MCF 10A (cell line): ENCODE results near the gene ZNF410. TPM values are rescaled to one million over a fixed set of nuclear protein-coding genes. Genes with fewer than 3 reads are reported as not detected.

Source experiments
- BruUV-seq: library from RNA; stranded (reverse); fragments of 400-500 nt; replicated peaks from 2 replicates; lab custom pipeline; 2021; lab: Mats Ljungman, UMichigan
- CTCF ChIA-PET: fragments of 300-600 bp; sonication (Branson Sonifier 250); formaldehyde crosslinking; extraction: SDS; loops from one replicate; lab custom pipeline; 2021; ENCODE audit warnings: antibody characterized with exemption, inconsistent platforms; lab: Yijun Ruan, JAX
- POLR2A ChIA-PET: fragments of 300-600, 350-650 bp; sonication (Branson Sonifier 250); formaldehyde crosslinking; extraction: SDS; loops from one replicate; lab custom pipeline; 2020; ENCODE audit warnings: antibody characterized with exemption, inconsistent platforms; lab: Yijun Ruan, JAX
- DNase-seq: peaks from one replicate; pipeline ENCODE4 v3.0.0-alpha.2; 2018; ENCODE audit not compliant: unreplicated experiment
- H3K27ac Mint-ChIP-seq: one replicate; pipeline ENCODE4 v1.8.0; 2022; ENCODE audit warnings: mild to moderate bottlenecking, low read depth, mixed read lengths; ENCODE audit not compliant: unreplicated experiment
- H3K27me3 Mint-ChIP-seq: one replicate; pipeline ENCODE4 v1.8.0; 2022; ENCODE audit warnings: mixed read lengths; ENCODE audit not compliant: insufficient read depth, unreplicated experiment
- H3K36me3 Mint-ChIP-seq: one replicate; pipeline ENCODE4 v1.8.0; 2022; ENCODE audit warnings: mild to moderate bottlenecking, moderate library complexity, mixed read lengths; ENCODE audit not compliant: insufficient read depth, unreplicated experiment
- H3K4me1 Mint-ChIP-seq: one replicate; pipeline ENCODE4 v1.8.0; 2022; ENCODE audit warnings: mixed read lengths; ENCODE audit not compliant: insufficient read depth, unreplicated experiment
- H3K4me3 Mint-ChIP-seq: one replicate; pipeline ENCODE4 v1.8.0; 2022; ENCODE audit warnings: mild to moderate bottlenecking, moderate library complexity, mixed read lengths; ENCODE audit not compliant: unreplicated experiment
- H3K9me3 Mint-ChIP-seq: one replicate; pipeline ENCODE4 v1.8.0; 2022; ENCODE audit warnings: mixed read lengths; ENCODE audit not compliant: unreplicated experiment
- intact Hi-C: fragments of 100-400 bp; cut with micrococcal nuclease; formaldehyde crosslinking; loops from 2 replicates; pipeline ENCODE4 v1.14.1; 2022
- total RNA-seq: library from RNA; stranded (reverse); gene quantifications from 2 replicates; pipeline ENCODE4 v1.2.3, GENCODE V29; 2022
- TF ChIP-seq, protein P1 (sequence below): fragments of 200-600 bp; IDR thresholded peaks from one replicate; pipeline ENCODE4 v1.8.0; 2022; ENCODE audit warnings: antibody characterized with exemption, mild to moderate bottlenecking; ENCODE audit not compliant: unreplicated experiment

ZNF410 gene
- total RNA-seq, 1 experiment from 2014 or later, result 76.0 TPM

- CTCF ChIA-PET, result no interaction called here
- no peak overlapping the region for H3K4me3 Mint-ChIP-seq
- H3K36me3 Mint-ChIP-seq, result peaks cover 23% of the 10 kb centered on the region
- no TSS peak for BruUV-seq
- no peak overlapping the region for H3K27ac Mint-ChIP-seq
- no peaks in the 10 kb centered on the region for H3K4me1 Mint-ChIP-seq
- POLR2A ChIA-PET, result no interaction called here
- DNase-seq, result no peak
- TF ChIP-seq, protein P1, sequence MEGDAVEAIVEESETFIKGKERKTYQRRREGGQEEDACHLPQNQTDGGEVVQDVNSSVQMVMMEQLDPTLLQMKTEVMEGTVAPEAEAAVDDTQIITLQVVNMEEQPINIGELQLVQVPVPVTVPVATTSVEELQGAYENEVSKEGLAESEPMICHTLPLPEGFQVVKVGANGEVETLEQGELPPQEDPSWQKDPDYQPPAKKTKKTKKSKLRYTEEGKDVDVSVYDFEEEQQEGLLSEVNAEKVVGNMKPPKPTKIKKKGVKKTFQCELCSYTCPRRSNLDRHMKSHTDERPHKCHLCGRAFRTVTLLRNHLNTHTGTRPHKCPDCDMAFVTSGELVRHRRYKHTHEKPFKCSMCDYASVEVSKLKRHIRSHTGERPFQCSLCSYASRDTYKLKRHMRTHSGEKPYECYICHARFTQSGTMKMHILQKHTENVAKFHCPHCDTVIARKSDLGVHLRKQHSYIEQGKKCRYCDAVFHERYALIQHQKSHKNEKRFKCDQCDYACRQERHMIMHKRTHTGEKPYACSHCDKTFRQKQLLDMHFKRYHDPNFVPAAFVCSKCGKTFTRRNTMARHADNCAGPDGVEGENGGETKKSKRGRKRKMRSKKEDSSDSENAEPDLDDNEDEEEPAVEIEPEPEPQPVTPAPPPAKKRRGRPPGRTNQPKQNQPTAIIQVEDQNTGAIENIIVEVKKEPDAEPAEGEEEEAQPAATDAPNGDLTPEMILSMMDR, result no peak
- H3K9me3 Mint-ChIP-seq, result no peaks in the 10 kb centered on the region
- no peaks in the 10 kb centered on the region for H3K27me3 Mint-ChIP-seq
- intact Hi-C loops, result no loop called here
Observed at GRCh38 chr14:73859145-73859544, 27.5 kb upstream of the ZNF410 start.

GRCh38 chr14:73861073-73861472, 25.6 kb upstream of the ZNF410 start:
- CTCF ChIA-PET, result interaction anchor here (0.8 kb wide), 1 partner anchor 170 kb away, joined by 8 read pairs; no protein-coding TSS in a partner anchor
- no peak overlapping the region for H3K4me3 Mint-ChIP-seq

DNA sequence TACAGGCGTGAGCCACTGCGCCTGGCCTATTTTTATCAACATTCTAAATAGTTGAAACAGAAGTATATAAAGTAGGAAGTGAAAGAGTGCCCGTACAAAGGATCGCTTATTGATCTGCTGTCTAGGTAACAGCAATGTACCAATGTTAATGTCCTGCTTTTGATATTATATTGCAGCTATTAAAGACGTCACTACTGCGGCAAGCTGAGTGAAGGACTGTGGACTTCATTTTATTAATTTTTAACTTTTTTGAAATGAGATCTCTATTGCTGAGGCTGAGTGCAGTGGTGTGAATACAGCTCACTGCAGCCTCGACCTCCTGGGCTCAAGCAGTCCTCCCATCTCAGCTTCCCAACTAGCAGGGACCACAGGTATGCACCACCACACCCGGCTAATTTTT, 24.2 kb upstream of the ZNF410 start:
- ChIA-PET CTCF (no interaction called here), POLR2A (interaction anchor here (1.4 kb wide), 1 partner anchor 11 kb away, joined by 3 read pairs; the partner anchor contains the start of gene PTGR2)
- Mint-ChIP-seq H3K36me3 (peaks cover 41% of the 10 kb centered on the region), H3K4me3 (no peak overlapping the region), H3K27ac (no peak overlapping the region), H3K9me3 (no peaks in the 10 kb centered on the region), H3K27me3 (no peaks in the 10 kb centered on the region), H3K4me1 (no peaks in the 10 kb centered on the region)
- no peak for DNase-seq
- TF ChIP-seq, protein P1, result no peak
- no TSS peak for BruUV-seq
- intact Hi-C loops, result no loop called here

More at GRCh38 chr14:73861073-73861472, 25.6 kb upstream of the ZNF410 start:
- Mint-ChIP-seq H3K9me3 (no peaks in the 10 kb centered on the region), H3K27ac (no peak overlapping the region), H3K36me3 (peaks cover 37% of the 10 kb centered on the region), H3K4me1 (no peaks in the 10 kb centered on the region), H3K27me3 (no peaks in the 10 kb centered on the region)
- DNase-seq, result no peak
- POLR2A ChIA-PET, result interaction anchor here (1.0 to 1.2 kb wide), 3 partner anchors 10 to 20 kb away, joined by 3 read pairs; partner anchors contain the start of gene PTGR2
- no TSS peak for BruUV-seq
- intact Hi-C loops, result no loop called here
- TF ChIP-seq, protein P1, result no peak

GRCh38 chr14:73863209-73863608, 23.4 kb upstream of the ZNF410 start:
- Mint-ChIP-seq H3K36me3 (peaks cover 48% of the 10 kb centered on the region), H3K4me1 (no peaks in the 10 kb centered on the region), H3K27me3 (no peaks in the 10 kb centered on the region), H3K9me3 (no peaks in the 10 kb centered on the region), H3K27ac (no peak overlapping the region), H3K4me3 (no peak overlapping the region)
- CTCF ChIA-PET, result no interaction called here
- POLR2A ChIA-PET, result interaction anchor here (1.4 kb wide), 1 partner anchor 12 kb away, joined by 3 read pairs; the partner anchor contains the start of gene PTGR2
- no TSS peak for BruUV-seq
- no peak for DNase-seq
- intact Hi-C loops, result no loop called here
- TF ChIP-seq, protein P1, result no peak
